ENCODE data around the gene SLC17A4. TPM values are rescaled to one million over a fixed set of nuclear protein-coding genes. Genes with fewer than 3 reads are reported as not detected.

SLC17A4 gene
- total and polyA plus RNA-seq, 12 donors: not detected

DNA sequence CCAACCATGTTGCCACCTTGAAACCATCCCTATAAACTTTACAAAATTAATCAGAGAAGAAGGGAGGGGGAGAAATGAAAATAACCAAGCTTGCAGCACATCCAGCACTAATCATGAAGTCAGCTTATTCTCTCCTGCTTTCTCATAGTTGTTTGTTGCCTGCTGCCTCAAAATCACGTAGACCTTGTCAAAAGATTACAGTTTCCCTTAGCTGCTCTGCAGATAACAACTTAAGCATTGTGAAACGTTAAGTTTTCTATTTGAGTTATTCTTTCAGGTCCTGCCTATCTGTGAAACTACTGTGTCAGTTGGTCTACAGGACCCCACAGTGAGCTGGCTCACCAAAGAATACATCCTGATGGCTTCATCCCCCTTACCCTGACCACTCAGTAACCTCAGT, 32.9 kb downstream of the SLC17A4 start:
- DNase-seq (no peak), ATAC-seq (no peak)
- Histone ChIP-seq H3K36me3 (no peaks in the 10 kb centered on the region), H3K27me3 (peaks cover 0 to 6% (median 0%) of the 10 kb centered on the region in 7 donors), H3K9me3 (no peaks in the 10 kb centered on the region), H3K27ac (no peak overlapping the region), H3K4me3 (no peak overlapping the region), H3K4me1 (no peaks in the 10 kb centered on the region)
- intact Hi-C loops (cut with DNase I): loop anchor here in 4 of 10 donors (5.0 to 10.0 kb wide), 4 partner anchors 97 to 215 kb away; no protein-coding TSS in a partner anchor
- TF ChIP-seq, protein P1, sequence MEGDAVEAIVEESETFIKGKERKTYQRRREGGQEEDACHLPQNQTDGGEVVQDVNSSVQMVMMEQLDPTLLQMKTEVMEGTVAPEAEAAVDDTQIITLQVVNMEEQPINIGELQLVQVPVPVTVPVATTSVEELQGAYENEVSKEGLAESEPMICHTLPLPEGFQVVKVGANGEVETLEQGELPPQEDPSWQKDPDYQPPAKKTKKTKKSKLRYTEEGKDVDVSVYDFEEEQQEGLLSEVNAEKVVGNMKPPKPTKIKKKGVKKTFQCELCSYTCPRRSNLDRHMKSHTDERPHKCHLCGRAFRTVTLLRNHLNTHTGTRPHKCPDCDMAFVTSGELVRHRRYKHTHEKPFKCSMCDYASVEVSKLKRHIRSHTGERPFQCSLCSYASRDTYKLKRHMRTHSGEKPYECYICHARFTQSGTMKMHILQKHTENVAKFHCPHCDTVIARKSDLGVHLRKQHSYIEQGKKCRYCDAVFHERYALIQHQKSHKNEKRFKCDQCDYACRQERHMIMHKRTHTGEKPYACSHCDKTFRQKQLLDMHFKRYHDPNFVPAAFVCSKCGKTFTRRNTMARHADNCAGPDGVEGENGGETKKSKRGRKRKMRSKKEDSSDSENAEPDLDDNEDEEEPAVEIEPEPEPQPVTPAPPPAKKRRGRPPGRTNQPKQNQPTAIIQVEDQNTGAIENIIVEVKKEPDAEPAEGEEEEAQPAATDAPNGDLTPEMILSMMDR (IDR thresholded peaks at IDR 0.05): no peak
- 53 to 60% methylated on average over 2 of the region's 2 CpGs for WGBS, 2 donors

DNA sequence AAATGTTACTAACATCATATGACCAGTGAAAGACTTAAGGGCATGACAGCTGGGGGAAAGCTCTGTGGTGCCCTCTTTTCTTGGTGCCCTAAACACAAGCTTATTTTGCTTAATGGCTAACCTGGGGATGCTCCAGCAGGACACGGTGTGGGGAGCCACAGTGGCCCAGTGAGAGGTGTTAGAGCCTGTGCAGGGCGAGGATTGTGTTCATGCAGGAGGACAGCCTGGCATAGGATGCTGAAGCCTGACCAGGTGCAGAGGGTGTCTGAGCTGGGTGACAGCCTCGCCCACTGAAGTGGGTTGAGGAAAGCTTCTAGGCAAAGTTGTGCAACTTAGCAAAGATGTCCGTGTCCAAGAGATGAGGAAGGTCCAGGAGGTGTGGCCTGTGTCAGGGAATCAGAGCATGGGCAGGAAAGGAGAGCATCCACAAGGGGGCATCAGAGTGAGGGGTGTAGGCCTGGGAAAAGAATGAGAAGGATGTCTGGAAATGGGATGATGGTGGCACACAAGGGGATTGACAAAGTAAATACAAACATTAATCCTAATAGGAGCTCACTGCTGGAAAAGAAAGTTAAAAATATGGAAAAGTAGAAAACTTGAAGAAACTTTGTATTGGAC, 33.9 kb downstream of the SLC17A4 start:
- no peaks in the 10 kb centered on the region for H3K27me3 ChIP-seq
- no peak overlapping the region for H3K4me3 ChIP-seq
- peak in 1 of 2 donors; percentile 40 for DNase-seq
- H3K36me3 ChIP-seq: no peaks in the 10 kb centered on the region
- TF ChIP-seq, protein P1 (IDR thresholded peaks at IDR 0.05): peak in 7 of 9 donors; percentile 34 to 59 (median 44)
- WGBS, 2 donors: 63 to 74% methylated on average over 4 of the region's 4 CpGs
- no peaks in the 10 kb centered on the region for H3K9me3 ChIP-seq
- intact Hi-C loops (cut with DNase I): loop anchor here in 4 of 10 donors (5.0 to 10.0 kb wide), 4 partner anchors 96 to 214 kb away; no protein-coding TSS in a partner anchor
- peak in 4 of 8 donors; percentile 39 to 55 (median 46) for ATAC-seq
- no peaks in the 10 kb centered on the region for H3K4me1 ChIP-seq
- no peak overlapping the region for H3K27ac ChIP-seq

- Histone ChIP-seq H3K4me3 (no peak overlapping the region), H3K27me3 (no peaks in the 10 kb centered on the region), H3K27ac (no peak overlapping the region), H3K4me1 (no peaks in the 10 kb centered on the region), H3K9me3 (no peaks in the 10 kb centered on the region), H3K36me3 (no peaks in the 10 kb centered on the region)
- no peak for ATAC-seq
- intact Hi-C loops (cut with DNase I): loop anchor here in 4 of 10 donors (5.0 to 10.0 kb wide), 4 partner anchors 95 to 213 kb away; no protein-coding TSS in a partner anchor
- DNase-seq: no peak
- WGBS, 2 donors: 81 to 86% methylated on average over 2 of the region's 2 CpGs
- TF ChIP-seq, protein P1 (IDR thresholded peaks at IDR 0.05): no peak
These were observed 34.9 kb downstream of the SLC17A4 start for GRCh38 chr6:25789475-25789874.

DNA sequence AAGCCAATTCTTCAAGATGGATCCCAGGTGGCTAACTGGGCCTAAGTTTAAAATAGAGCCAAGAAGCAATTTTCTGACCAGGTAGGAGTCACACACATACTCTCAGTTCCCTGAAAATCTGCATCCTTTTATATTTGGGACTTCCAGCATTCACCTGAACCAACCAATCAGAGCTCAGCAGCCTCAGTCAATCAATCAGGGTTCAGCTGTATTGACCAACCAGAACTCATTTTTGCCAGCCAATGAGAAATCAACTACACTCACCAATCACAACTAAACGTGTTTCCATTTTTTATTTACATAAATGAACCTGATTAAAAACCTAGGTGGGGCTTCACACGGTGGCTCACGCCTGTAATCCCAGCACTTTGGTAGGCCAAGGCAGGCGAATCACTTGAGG, 37.5 kb downstream of the SLC17A4 start:
- H3K4me1 ChIP-seq: no peaks in the 10 kb centered on the region
- intact Hi-C loops (cut with DNase I): loop anchor here in 3 of 10 donors (5.0 kb wide), 2 partner anchors 95 to 210 kb away; no protein-coding TSS in a partner anchor

More for the DNA sequence above, 37.5 kb downstream of the SLC17A4 start:
- TF ChIP-seq, protein P1 (IDR thresholded peaks at IDR 0.05): no peak
- no peaks in the 10 kb centered on the region for H3K27me3 ChIP-seq
- WGBS, 2 donors: 77 to 86% methylated on average over 4 of the region's 4 CpGs
- H3K9me3 ChIP-seq: no peaks in the 10 kb centered on the region
- no peak for ATAC-seq
- H3K36me3 ChIP-seq: no peaks in the 10 kb centered on the region
- DNase-seq: no peak
- H3K27ac ChIP-seq: no peak overlapping the region
- no peak overlapping the region for H3K4me3 ChIP-seq

Measured in heart right ventricle (tissue), 16 donors.